Activated T-cell treated with anti-CD3 and anti-CD28 coated beads, Interleukin-2, amount 50 U/mL, for 1 hour (primary cell): Measurements from ENCODE around the gene RBMX.

Experiments
- DNase-seq: peaks from one replicate; pipeline ENCODE4 v3.0.0-alpha.2; 2020

Gene RBMX

GRCh38 chrX:136829413-136829812, 51.1 kb downstream of the RBMX start:
- DNase-seq = no peak

GRCh38 chrX:136828830-136829229, 51.7 kb downstream of the RBMX start:
- DNase-seq = no peak

- no peak for DNase-seq
Observed at GRCh38 chrX:136827026-136827425, 53.5 kb downstream of the RBMX start.

GRCh38 chrX:136825771-136826170, 54.8 kb downstream of the RBMX start:
- no peak for DNase-seq
